GM12878 (cell line): ENCODE data around the gene TSPEAR. TPM values are rescaled to one million over a fixed set of nuclear protein-coding genes. Genes with fewer than 3 reads are reported as not detected.
"Not testable (repeated sequence)": the region's sequence is repeated elsewhere in the genome, so short reads cannot be mapped to it uniquely, and the experiment has no call there.

Source experiments
- ATAC-seq: fragments of 200-7000 bp; cut with Tn5 transposase; 3 replicates; pipeline ENCODE4 v1.9.1; 2020; ENCODE audit warnings: mild to moderate bottlenecking, moderate library complexity
- BruUV-seq: library from RNA; stranded (reverse); fragments of 400-500 nt; replicated peaks from 2 replicates; lab custom pipeline; 2021; lab: Mats Ljungman, UMichigan
- CTCF ChIA-PET: fragments of 300-600 bp; sonication (Branson Sonifier 250); formaldehyde crosslinking; extraction: SDS; loops from one replicate; lab custom pipeline; 2021; ENCODE audit warnings: inconsistent platforms; lab: Yijun Ruan, JAX
- POLR2A ChIA-PET: fragments of 350-600 bp; formaldehyde crosslinking; extraction: SDS; loops from one replicate; lab custom pipeline; 2021; ENCODE audit warnings: inconsistent platforms; lab: Charles Lee
- RAD21 ChIA-PET: fragments of 300-600 bp; sonication (Branson Sonifier 250); formaldehyde crosslinking; loops from one replicate; lab custom pipeline; 2023; ENCODE audit warnings: antibody characterized with exemption; ENCODE audit not compliant: unreplicated experiment; lab: Charles Lee
- SMC1A ChIA-PET: fragments of 300-600 bp; sonication (Branson Sonifier 250); formaldehyde crosslinking; loops from one replicate; lab custom pipeline; 2023; ENCODE audit not compliant: unreplicated experiment, uncharacterized antibody; lab: Charles Lee
- DNase-seq: peaks from one replicate; pipeline ENCODE4 v3.0.0-alpha.2; 2011; ENCODE audit warnings: low read depth, low spot score
- FAIRE-seq: peaks from 3 replicates; lab custom pipeline; 2011; peaks lifted over from hg19 to GRCh38; lab: Jason Lieb, UNC
- H2AFZ ChIP-seq: 2 replicates; pipeline ENCODE4 v1.6.0; 2011; ENCODE audit warnings: low read depth, low read length, control low read depth; ENCODE audit not compliant: control insufficient read depth
- H3K27ac ChIP-seq: 2 replicates; pipeline ENCODE4 v1.5.1; 2011; ENCODE audit warnings: control low read depth; ENCODE audit not compliant: control insufficient read depth, insufficient read depth
- H3K27me3 ChIP-seq, 2 experiments: replicated peaks in 1 of 2; 2 replicates each; pipeline versions ENCODE4 v1.6.0 to v1.6.1; 2011; ENCODE audit warnings: low read length in 1 of 2; ENCODE audit not compliant: control insufficient read depth in 2 of 2, insufficient read depth in 2 of 2
- H3K36me3 ChIP-seq, 2 experiments: 2 replicates each; pipeline ENCODE4 v1.5.1; 2011; ENCODE audit warnings: low read length in 1 of 2; ENCODE audit not compliant: control insufficient read depth in 2 of 2, insufficient read depth in 2 of 2
- H3K4me1 ChIP-seq: 2 replicates; pipeline ENCODE4 v1.6.1; 2011; ENCODE audit warnings: mild to moderate bottlenecking, low read length, moderate library complexity, mixed read lengths; ENCODE audit not compliant: control insufficient read depth, insufficient read depth
- H3K4me2 ChIP-seq: 2 replicates; pipeline ENCODE4 v1.6.0; 2011; ENCODE audit warnings: control low read depth; ENCODE audit not compliant: control insufficient read depth, insufficient read depth
- H3K4me3 ChIP-seq: fragments of 200-600 bp; sonication (generic); 2 replicates; pipeline ENCODE4 v1.5.1; 2016
- H3K79me2 ChIP-seq: 2 replicates; pipeline ENCODE4 v1.6.0; 2011; ENCODE audit warnings: low read length; ENCODE audit not compliant: control insufficient read depth, insufficient read depth
- H3K9ac ChIP-seq: 2 replicates; pipeline ENCODE4 v1.8.0; 2011; ENCODE audit warnings: low read length, control low read depth, mixed read lengths; ENCODE audit not compliant: control insufficient read depth, insufficient read depth
- H3K9me3 ChIP-seq: replicated peaks from 3 replicates; pipeline ENCODE4 v1.5.1; 2011; ENCODE audit warnings: mild to moderate bottlenecking, low read length; ENCODE audit not compliant: control insufficient read depth, insufficient read depth
- H4K20me1 ChIP-seq: 2 replicates; pipeline ENCODE4 v1.6.0; 2011; ENCODE audit not compliant: control insufficient read depth, insufficient read depth
- WGBS: methylation state at CpG from one replicate; pipeline ENCODE4 v1.1.6; 2016; ENCODE audit warnings: low lambda C conversion rate; ENCODE audit not compliant: insufficient replicate concordance, insufficient coverage; ENCODE audit errors: missing lambda C conversion rate; 5-methylcytosine and 5-hydroxymethylcytosine counted together
- in situ Hi-C: fragments of 300-500 bp; cut with MboI; formaldehyde crosslinking; loops from 9 replicates; pipeline ENCODE4 v1.14.3; 2018; ENCODE audit warnings: mixed read lengths
- intact Hi-C: fragments of 100-400 bp; cut with micrococcal nuclease; formaldehyde crosslinking; loops from one replicate; pipeline ENCODE4 v1.14.2; 2022; ENCODE audit not compliant: unreplicated experiment
- polyA plus RNA-seq, 11 experiments: library from polyadenylated mRNA; depleted of rRNA in 4 of 11; unstranded in 6 of 11; stranded (reverse) in 5 of 11; fragments of >200 nt; fragmentation: Nextera tagmentation in 4 of 11; fragmentation: Illumina TruSeq in 1 of 11; extraction: Ambion mirVana in 4 of 11; extraction: Trizol in 1 of 11; gene quantifications; 1 replicate in 1 of 11; 2 replicates in 10 of 11; pipeline versions ENCODE4 v1.2.1 to v1.2.3, GENCODE V29; 2011 to 2016; ENCODE audit warnings: inconsistent platforms in 2 of 11, missing spikeins in 2 of 11, low read depth in 1 of 11
- total RNA-seq, 4 experiments: library from RNA; depleted of rRNA in 3 of 4; stranded (reverse); fragments of >200 nt in 3 of 4; fragmentation: Illumina TruSeq in 1 of 4; extraction: Trizol in 1 of 4; gene quantifications; 2 replicates each; pipeline versions ENCODE4 v1.2.1 to v1.2.3, GENCODE V29; 2013 to 2021

Gene TSPEAR
- total and polyA plus RNA-seq, 10 of the 15 experiments (the other 5 are each of a cell fraction or from before 2014, with no cell fraction given), result not detected

GRCh38 chr21:44591801-44592130, 119.6 kb downstream of the TSPEAR start:
- in situ Hi-C loops, H3K79me2 ChIP-seq, H4K20me1 ChIP-seq: not testable (repeated sequence)

GRCh38 chr21:44590897-44591800, 120.2 kb downstream of the TSPEAR start:
- H3K9ac ChIP-seq, H3K27ac ChIP-seq, in situ Hi-C loops, H3K4me1 ChIP-seq, H2AFZ ChIP-seq, intact Hi-C loops, POLR2A ChIA-PET, H3K9me3 ChIP-seq, CTCF ChIA-PET, BruUV-seq, SMC1A ChIA-PET, H3K4me3 ChIP-seq, H3K79me2 ChIP-seq, H3K36me3 ChIP-seq, H3K27me3 ChIP-seq, FAIRE-seq, H3K4me2 ChIP-seq, DNase-seq, H4K20me1 ChIP-seq, ATAC-seq, RAD21 ChIA-PET: not testable (repeated sequence)
- 33% methylated on average over 11 of the region's 19 CpGs for WGBS

More at GRCh38 chr21:44591801-44592130, 119.6 kb downstream of the TSPEAR start:
- BruUV-seq, H2AFZ ChIP-seq, FAIRE-seq, CTCF ChIA-PET, H3K27me3 ChIP-seq, intact Hi-C loops, H3K4me2 ChIP-seq, ATAC-seq, H3K27ac ChIP-seq, H3K9me3 ChIP-seq, H3K4me3 ChIP-seq, RAD21 ChIA-PET, POLR2A ChIA-PET, H3K36me3 ChIP-seq, DNase-seq, H3K4me1 ChIP-seq, H3K9ac ChIP-seq, SMC1A ChIA-PET: not testable (repeated sequence)
- WGBS, result 0% methylated on average over 2 of the region's 4 CpGs
